ENCODE results near the gene SLF2. TPM values are rescaled to one million over a fixed set of nuclear protein-coding genes. Genes with fewer than 3 reads are reported as not detected.

Gene SLF2
- total and polyA plus RNA-seq, 9 of the 15 experiments (the other 6 are each of a cell fraction or from before 2014, with no cell fraction given) = 1.7 to 18.4 (median 7.8) TPM

- TF ChIP-seq POLR2AphosphoS5 (IDR thresholded peaks at IDR 0.05; ENCODE audit: control insufficient read depth, insufficient read depth, low read depth, low read length) = no peak
- TF ChIP-seq ZBTB7A (IDR thresholded peaks at IDR 0.05; ENCODE audit: borderline replicate concordance, control insufficient read depth, low read depth, low read length) = 0 out of 2 replicates have a peak, but pooled peaks have one; percentile 26
- TF ChIP-seq POU5F1 (IDR thresholded peaks at IDR 0.05; ENCODE audit: borderline replicate concordance, low read depth, low read length, partially characterized antibody) = no peak
- no peak for TF ChIP-seq HMGXB4 (CRISPR knock-in tag; IDR thresholded peaks at IDR 0.05)
- 0 out of 2 replicates have a peak, but pooled peaks have one; percentile 17 for TF ChIP-seq GATAD2B (IDR thresholded peaks at IDR 0.05; ENCODE audit: borderline replicate concordance)
- TF ChIP-seq RFX5 (IDR thresholded peaks at IDR 0.05; ENCODE audit: low read depth, low read length) = no peak
- peak; percentile 14; the same call in 1 of the 2 replicates for TF ChIP-seq PKNOX1 (IDR thresholded peaks at IDR 0.05)
- no peak for TF ChIP-seq ATF1 (CRISPR knock-in tag; IDR thresholded peaks at IDR 0.05)
- peak; percentile 44 for TF ChIP-seq ATF1 (tag; IDR thresholded peaks at IDR 0.05)
- TF ChIP-seq SAFB2 (IDR thresholded peaks at IDR 0.05; ENCODE audit: borderline replicate concordance, low read depth, low read length, severe bottlenecking) = no peak
- peak; percentile 46; the same call in 1 of the 2 replicates for TF ChIP-seq TCF3 (CRISPR knock-in tag; IDR thresholded peaks at IDR 0.05)
- no peak for TF ChIP-seq E2F5 (CRISPR knock-in tag; IDR thresholded peaks at IDR 0.05)
- TF ChIP-seq CTCFL (IDR thresholded peaks at IDR 0.05; ENCODE audit: borderline replicate concordance, insufficient read depth, low read depth, low read length, poor library complexity, severe bottlenecking) = peak; percentile 47
- TF ChIP-seq TEAD4 (IDR thresholded peaks at IDR 0.05; ENCODE audit: low read length) = peak; percentile 27; the same call in 1 of the 2 replicates
- TF ChIP-seq TEAD4 (CRISPR knock-in tag; IDR thresholded peaks at IDR 0.05; ENCODE audit: borderline replicate concordance) = no peak
- TF ChIP-seq RB1 (IDR thresholded peaks at IDR 0.05; ENCODE audit: low read depth) = peak; percentile 51; the same call in 1 of the 2 replicates
- peak; percentile 60 for TF ChIP-seq CXXC5 (CRISPR knock-in tag; IDR thresholded peaks at IDR 0.05)
- peak; percentile 58; the same call in 1 of the 2 replicates for TF ChIP-seq TARDBP (IDR thresholded peaks at IDR 0.05)
- no peak for TF ChIP-seq ZNF316 (IDR thresholded peaks at IDR 0.05)
- no peak for TF ChIP-seq KAT7 (CRISPR knock-in tag; IDR thresholded peaks at IDR 0.05; ENCODE audit: borderline replicate concordance)
These were observed 99.0 kb downstream of the SLF2 start (continued) for GRCh38 chr10:101011517-101012423.
